GM12878 (cell line): Measurements from ENCODE around the gene HDAC3. TPM values are rescaled to one million over a fixed set of nuclear protein-coding genes. Genes with fewer than 3 reads are reported as not detected.

Experiments
- ATAC-seq: fragments of 200-7000 bp; cut with Tn5 transposase; 3 replicates; pipeline ENCODE4 v1.9.1; 2020; ENCODE audit warnings: mild to moderate bottlenecking, moderate library complexity
- BruUV-seq: library from RNA; stranded (reverse); fragments of 400-500 nt; replicated peaks from 2 replicates; lab custom pipeline; 2021; lab: Mats Ljungman, UMichigan
- CTCF ChIA-PET: fragments of 300-600 bp; sonication (Branson Sonifier 250); formaldehyde crosslinking; extraction: SDS; loops from one replicate; lab custom pipeline; 2021; ENCODE audit warnings: inconsistent platforms; lab: Yijun Ruan, JAX
- POLR2A ChIA-PET: fragments of 350-600 bp; formaldehyde crosslinking; extraction: SDS; loops from one replicate; lab custom pipeline; 2021; ENCODE audit warnings: inconsistent platforms; lab: Charles Lee
- RAD21 ChIA-PET: fragments of 300-600 bp; sonication (Branson Sonifier 250); formaldehyde crosslinking; loops from one replicate; lab custom pipeline; 2023; ENCODE audit warnings: antibody characterized with exemption; ENCODE audit not compliant: unreplicated experiment; lab: Charles Lee
- SMC1A ChIA-PET: fragments of 300-600 bp; sonication (Branson Sonifier 250); formaldehyde crosslinking; loops from one replicate; lab custom pipeline; 2023; ENCODE audit not compliant: unreplicated experiment, uncharacterized antibody; lab: Charles Lee
- DNase-seq: peaks from one replicate; pipeline ENCODE4 v3.0.0-alpha.2; 2011; ENCODE audit warnings: low read depth, low spot score
- FAIRE-seq: peaks from 3 replicates; lab custom pipeline; 2011; peaks lifted over from hg19 to GRCh38; lab: Jason Lieb, UNC
- H2AFZ ChIP-seq: 2 replicates; pipeline ENCODE4 v1.6.0; 2011; ENCODE audit warnings: low read depth, low read length, control low read depth; ENCODE audit not compliant: control insufficient read depth
- H3K27ac ChIP-seq: 2 replicates; pipeline ENCODE4 v1.5.1; 2011; ENCODE audit warnings: control low read depth; ENCODE audit not compliant: control insufficient read depth, insufficient read depth
- H3K27me3 ChIP-seq, 2 experiments: replicated peaks in 1 of 2; 2 replicates each; pipeline versions ENCODE4 v1.6.0 to v1.6.1; 2011; ENCODE audit warnings: low read length in 1 of 2; ENCODE audit not compliant: control insufficient read depth in 2 of 2, insufficient read depth in 2 of 2
- H3K36me3 ChIP-seq, 2 experiments: 2 replicates each; pipeline ENCODE4 v1.5.1; 2011; ENCODE audit warnings: low read length in 1 of 2; ENCODE audit not compliant: control insufficient read depth in 2 of 2, insufficient read depth in 2 of 2
- H3K4me1 ChIP-seq: 2 replicates; pipeline ENCODE4 v1.6.1; 2011; ENCODE audit warnings: mild to moderate bottlenecking, low read length, moderate library complexity, mixed read lengths; ENCODE audit not compliant: control insufficient read depth, insufficient read depth
- H3K4me2 ChIP-seq: 2 replicates; pipeline ENCODE4 v1.6.0; 2011; ENCODE audit warnings: control low read depth; ENCODE audit not compliant: control insufficient read depth, insufficient read depth
- H3K4me3 ChIP-seq: fragments of 200-600 bp; sonication (generic); 2 replicates; pipeline ENCODE4 v1.5.1; 2016
- H3K79me2 ChIP-seq: 2 replicates; pipeline ENCODE4 v1.6.0; 2011; ENCODE audit warnings: low read length; ENCODE audit not compliant: control insufficient read depth, insufficient read depth
- H3K9ac ChIP-seq: 2 replicates; pipeline ENCODE4 v1.8.0; 2011; ENCODE audit warnings: low read length, control low read depth, mixed read lengths; ENCODE audit not compliant: control insufficient read depth, insufficient read depth
- H3K9me3 ChIP-seq: replicated peaks from 3 replicates; pipeline ENCODE4 v1.5.1; 2011; ENCODE audit warnings: mild to moderate bottlenecking, low read length; ENCODE audit not compliant: control insufficient read depth, insufficient read depth
- H4K20me1 ChIP-seq: 2 replicates; pipeline ENCODE4 v1.6.0; 2011; ENCODE audit not compliant: control insufficient read depth, insufficient read depth
- ATF2 ChIP-seq: IDR thresholded peaks from 2 replicates; pipeline ENCODE4 v1.6.1; 2012; ENCODE audit warnings: low read length, inconsistent platforms
- BCL11A ChIP-seq: IDR thresholded peaks from 2 replicates; pipeline ENCODE4 v1.6.1; 2011; ENCODE audit warnings: low read depth, low read length
- BCL3 ChIP-seq: IDR thresholded peaks from 2 replicates; pipeline ENCODE4 v1.6.1; 2011; ENCODE audit warnings: borderline replicate concordance, low read depth, mild to moderate bottlenecking, moderate library complexity, low read length; ENCODE audit not compliant: insufficient read depth, poor library complexity, severe bottlenecking
- CBFB ChIP-seq: IDR thresholded peaks from 2 replicates; pipeline ENCODE4 v1.6.1; 2016; ENCODE audit warnings: antibody characterized with exemption, low read depth
- DPF2 ChIP-seq: fragments of 450-650 bp; IDR thresholded peaks from 2 replicates; pipeline ENCODE4 v1.6.1; 2017; ENCODE audit warnings: mild to moderate bottlenecking
- ETV6 ChIP-seq, 2 experiments: fragments of 450-650 bp in 1 of 2; IDR thresholded peaks in 1 of 2; conservative IDR thresholded peaks in 1 of 2; 2 replicates each; pipeline ENCODE4 v1.6.1; 2014; ENCODE audit warnings: antibody characterized with exemption in 1 of 2, borderline replicate concordance in 1 of 2, low read depth in 1 of 2, mild to moderate bottlenecking in 1 of 2, moderate library complexity in 1 of 2
- FOXM1 ChIP-seq: IDR thresholded peaks from 2 replicates; pipeline ENCODE4 v1.6.1; 2012; ENCODE audit warnings: low read depth, mild to moderate bottlenecking, inconsistent platforms, low read length, moderate library complexity
- IKZF2 ChIP-seq, 2 experiments: fragments of 450-650 bp; IDR thresholded peaks; 2 replicates each; pipeline ENCODE4 v1.6.1; 2017; ENCODE audit warnings: mild to moderate bottlenecking in 2 of 2, moderate library complexity in 2 of 2
- IRF4 ChIP-seq: IDR thresholded peaks from 2 replicates; pipeline ENCODE4 v1.6.1; 2011; ENCODE audit warnings: low read depth, low read length
- JUND ChIP-seq: IDR thresholded peaks from 2 replicates; pipeline ENCODE4 v1.6.1; 2012; ENCODE audit warnings: low read depth, mild to moderate bottlenecking, low read length, improper control_type of control experiment, moderate library complexity
- MXI1 ChIP-seq: fragments of 150-350 bp; IDR thresholded peaks from 2 replicates; pipeline ENCODE4 v1.6.1; 2011; ENCODE audit warnings: low read depth, mild to moderate bottlenecking, inconsistent platforms, low read length, improper control_type of control experiment
- NFIC ChIP-seq: IDR thresholded peaks from 2 replicates; pipeline ENCODE4 v1.6.1; 2012; ENCODE audit warnings: low read depth, mild to moderate bottlenecking, inconsistent platforms, low read length, moderate library complexity
- RBBP5 ChIP-seq: fragments of 200-600 bp; sonication (generic); conservative IDR thresholded peaks from 2 replicates; pipeline ENCODE4 v1.6.1; 2016
- SKIL ChIP-seq: fragments of 450-650 bp; IDR thresholded peaks from 2 replicates; pipeline ENCODE4 v1.6.1; 2017; ENCODE audit warnings: mild to moderate bottlenecking, low read depth, inconsistent platforms; ENCODE audit not compliant: poor library complexity, severe bottlenecking
- SPI1 ChIP-seq: IDR thresholded peaks from 2 replicates; pipeline ENCODE4 v1.6.1; 2011; ENCODE audit warnings: low read depth, mild to moderate bottlenecking, low read length, moderate library complexity, borderline replicate concordance; ENCODE audit not compliant: insufficient read depth
- SRF ChIP-seq, 2 experiments: IDR thresholded peaks; 2 replicates each; pipeline ENCODE4 v1.6.1; 2011; ENCODE audit warnings: low read depth in 2 of 2, low read length in 2 of 2, mild to moderate bottlenecking in 1 of 2, moderate library complexity in 1 of 2
- TCF12 ChIP-seq: IDR thresholded peaks from 2 replicates; pipeline ENCODE4 v1.6.1; 2011; ENCODE audit warnings: low read depth, mild to moderate bottlenecking, low read length
- YY1 ChIP-seq: IDR thresholded peaks from 2 replicates; pipeline ENCODE4 v1.6.1; 2011; ENCODE audit warnings: low read depth, mild to moderate bottlenecking, low read length
- ZBED1 ChIP-seq: IDR thresholded peaks from 2 replicates; pipeline ENCODE4 v1.6.1; 2016; ENCODE audit warnings: borderline replicate concordance
- ZNF207 ChIP-seq: fragments of 450-650 bp; IDR thresholded peaks from 2 replicates; pipeline ENCODE4 v1.6.1; 2014; ENCODE audit warnings: antibody characterized with exemption, mild to moderate bottlenecking, borderline replicate concordance
- WGBS: methylation state at CpG from one replicate; pipeline ENCODE4 v1.1.6; 2016; ENCODE audit warnings: low lambda C conversion rate; ENCODE audit not compliant: insufficient replicate concordance, insufficient coverage; ENCODE audit errors: missing lambda C conversion rate; 5-methylcytosine and 5-hydroxymethylcytosine counted together
- in situ Hi-C: fragments of 300-500 bp; cut with MboI; formaldehyde crosslinking; loops from 9 replicates; pipeline ENCODE4 v1.14.3; 2018; ENCODE audit warnings: mixed read lengths
- intact Hi-C: fragments of 100-400 bp; cut with micrococcal nuclease; formaldehyde crosslinking; loops from one replicate; pipeline ENCODE4 v1.14.2; 2022; ENCODE audit not compliant: unreplicated experiment
- polyA plus RNA-seq, 11 experiments: library from polyadenylated mRNA; depleted of rRNA in 4 of 11; unstranded in 6 of 11; stranded (reverse) in 5 of 11; fragments of >200 nt; fragmentation: Nextera tagmentation in 4 of 11; fragmentation: Illumina TruSeq in 1 of 11; extraction: Ambion mirVana in 4 of 11; extraction: Trizol in 1 of 11; gene quantifications; 1 replicate in 1 of 11; 2 replicates in 10 of 11; pipeline versions ENCODE4 v1.2.1 to v1.2.3, GENCODE V29; 2011 to 2016; ENCODE audit warnings: inconsistent platforms in 2 of 11, missing spikeins in 2 of 11, low read depth in 1 of 11
- total RNA-seq, 4 experiments: library from RNA; depleted of rRNA in 3 of 4; stranded (reverse); fragments of >200 nt in 3 of 4; fragmentation: Illumina TruSeq in 1 of 4; extraction: Trizol in 1 of 4; gene quantifications; 2 replicates each; pipeline versions ENCODE4 v1.2.1 to v1.2.3, GENCODE V29; 2013 to 2021

The HDAC3 gene
- total and polyA plus RNA-seq, 10 of the 15 experiments (the other 5 are each of a cell fraction or from before 2014, with no cell fraction given): 62.2 to 140 (median 112) TPM

- no peak overlapping the region for H3K27ac ChIP-seq
- H3K9ac ChIP-seq: no peak overlapping the region
- CTCF ChIA-PET: interaction anchor here (0.7 to 2.6 kb wide), 8 partner anchors 21 to 485 kb away, joined by 3 to 12 read pairs (median 4); partner anchors contain the start of genes RELL2 and RNF14
- no peak for FAIRE-seq
- peak; percentile 88 for ATAC-seq
- RAD21 ChIA-PET: no interaction called here
- in situ Hi-C loops (no loop called here), intact Hi-C loops (no loop called here)
- POLR2A ChIA-PET: no interaction called here
- no peaks in the 10 kb centered on the region for H3K79me2 ChIP-seq
- H3K4me1 ChIP-seq: no peaks in the 10 kb centered on the region
- no peaks in the 10 kb centered on the region for H4K20me1 ChIP-seq
- 24% methylated on average over 8 of the region's 8 CpGs for WGBS
- no peaks in the 10 kb centered on the region for H3K9me3 ChIP-seq
- SMC1A ChIA-PET: interaction anchor here (0.7 to 1.8 kb wide), 2 partner anchors 60 to 106 kb away, joined by 3 read pairs; no protein-coding TSS in a partner anchor
- no peaks in the 10 kb centered on the region for H3K27me3 ChIP-seq
- no TSS peak for BruUV-seq
- no peak overlapping the region for H2AFZ ChIP-seq
- H3K36me3 ChIP-seq: no peaks in the 10 kb centered on the region
- H3K4me3 ChIP-seq: no peak overlapping the region
- no peak overlapping the region for H3K4me2 ChIP-seq
- no peak for DNase-seq
- no peak for TF ChIP-seq SKIL
- peak; percentile 38; the same call in 1 of the 2 replicates for TF ChIP-seq SPI1
- TF ChIP-seq ATF2: peak; percentile 95
- TF ChIP-seq ZNF207: no peak
- TF ChIP-seq NFIC: peak; percentile 91; the same call in 1 of the 2 replicates
- peak; percentile 96 for TF ChIP-seq BCL11A
- peak in 1 of 2 experiments; percentile 20; a peak in 1 of 4 replicates for TF ChIP-seq IKZF2 (IDR thresholded peaks at IDR 0.05)
- peak; percentile 11 to 81; a peak in 3 of 4 replicates for TF ChIP-seq SRF (IDR thresholded peaks at IDR 0.05; ENCODE audit: low read depth in 2 of 2, low read length in 2 of 2)
- TF ChIP-seq YY1: peak; percentile 49; the same call in 1 of the 2 replicates
- peak; percentile 62; the same call in 1 of the 2 replicates for TF ChIP-seq TCF12
- TF ChIP-seq RBBP5: no peak
- no peak for TF ChIP-seq MXI1
- TF ChIP-seq FOXM1: peak; percentile 95; the same call in 1 of the 2 replicates
- TF ChIP-seq BCL3: peak; percentile 77
- peak in 1 of 2 experiments; percentile 62; a peak in 1 of 4 replicates for TF ChIP-seq ETV6 (conservative IDR thresholded peaks at IDR 0.05 in 1 of 2, IDR thresholded peaks at IDR 0.05 in 1 of 2; ENCODE audit: borderline replicate concordance in 1 of 2, low read depth in 1 of 2)
- TF ChIP-seq JUND: no peak
- peak; percentile 85; the same call in 1 of the 2 replicates for TF ChIP-seq ZBED1
- peak; percentile 86 for TF ChIP-seq CBFB
- TF ChIP-seq DPF2: no peak
- 0 out of 2 replicates have a peak, but pooled peaks have one; percentile 49 for TF ChIP-seq IRF4
Measured at GRCh38 chr5:141657937-141658545, 21.4 kb upstream of the HDAC3 start.
